ENCODE results near the gene PDE2A.

The PDE2A gene

GRCh38 chr11:72580642-72580950 lies 93.6 kb downstream of the PDE2A start:
- no peak overlapping the region for H3K4me3 ChIP-seq (replicated peaks in 1 of 2; ENCODE audit: low read depth in 2 of 2, low read length in 2 of 2)
- DNase-seq (ENCODE audit: low read depth in 2 of 2): no peak
- TF ChIP-seq CTCF (IDR thresholded peaks at IDR 0.05; ENCODE audit: low read depth, low read length): no peak

- DNase-seq (ENCODE audit: low read depth in 2 of 2): no peak
- TF ChIP-seq CTCF (IDR thresholded peaks at IDR 0.05; ENCODE audit: low read depth, low read length): no peak
- no peak overlapping the region for H3K4me3 ChIP-seq (replicated peaks in 1 of 2; ENCODE audit: low read depth in 2 of 2, low read length in 2 of 2)
Measured at GRCh38 chr11:72579816-72580641, 94.2 kb downstream of the PDE2A start.

GRCh38 chr11:72578991-72579815 lies 95.0 kb downstream of the PDE2A start:
- no peak for DNase-seq (ENCODE audit: low read depth in 2 of 2)
- H3K4me3 ChIP-seq (replicated peaks in 1 of 2; ENCODE audit: low read depth in 2 of 2, low read length in 2 of 2): no peak overlapping the region

GRCh38 chr11:72578566-72578965 lies 95.7 kb downstream of the PDE2A start:
- TF ChIP-seq CTCF (IDR thresholded peaks at IDR 0.05; ENCODE audit: low read depth, low read length): no peak
- no peak for DNase-seq (ENCODE audit: low read depth in 2 of 2)
- H3K4me3 ChIP-seq (replicated peaks in 1 of 2; ENCODE audit: low read depth in 2 of 2, low read length in 2 of 2): no peak overlapping the region

More at GRCh38 chr11:72578991-72579815, 95.0 kb downstream of the PDE2A start:
- no peak for TF ChIP-seq CTCF (IDR thresholded peaks at IDR 0.05; ENCODE audit: low read depth, low read length)

GRCh38 chr11:72578051-72578450 lies 96.2 kb downstream of the PDE2A start:
- TF ChIP-seq CTCF (IDR thresholded peaks at IDR 0.05; ENCODE audit: low read depth, low read length): no peak
- no peak overlapping the region for H3K4me3 ChIP-seq (replicated peaks in 1 of 2; ENCODE audit: low read depth in 2 of 2, low read length in 2 of 2)
- DNase-seq (ENCODE audit: low read depth in 2 of 2): no peak

- TF ChIP-seq CTCF (IDR thresholded peaks at IDR 0.05; ENCODE audit: low read depth, low read length): no peak
- DNase-seq (ENCODE audit: low read depth in 2 of 2): no peak
- no peak overlapping the region for H3K4me3 ChIP-seq (replicated peaks in 1 of 2; ENCODE audit: low read depth in 2 of 2, low read length in 2 of 2)
Measured at GRCh38 chr11:72577271-72577721, 96.9 kb downstream of the PDE2A start.

Data from cardiac fibroblast (primary cell).